ENCODE results near the gene ANKRD26. TPM values are rescaled to one million over a fixed set of nuclear protein-coding genes. Genes with fewer than 3 reads are reported as not detected.

Gene ANKRD26
- total RNA-seq, 1 donor from 2014 or later, result 5.0 TPM

DNA sequence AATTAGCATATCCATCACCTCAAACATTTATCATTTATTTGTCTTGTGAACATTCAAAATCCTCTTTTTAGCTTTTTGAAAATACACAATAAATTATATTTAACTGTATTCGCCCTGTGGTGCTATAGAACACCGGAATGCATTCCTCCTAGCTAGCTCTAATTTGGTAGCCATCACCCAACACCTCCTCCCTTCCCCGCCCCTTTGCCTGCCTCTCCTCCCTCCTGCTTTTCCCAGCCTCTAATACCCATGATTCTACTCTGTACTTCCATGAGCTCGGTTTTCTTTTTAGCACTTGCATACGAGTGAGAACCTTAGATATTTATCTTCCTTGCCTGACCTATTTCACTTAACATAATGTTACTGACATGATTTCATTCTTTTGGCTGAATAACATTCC is 80.1 kb downstream of the ANKRD26 start:
- no peak for DNase-seq (ENCODE audit: low read depth in 2 of 2)

DNA sequence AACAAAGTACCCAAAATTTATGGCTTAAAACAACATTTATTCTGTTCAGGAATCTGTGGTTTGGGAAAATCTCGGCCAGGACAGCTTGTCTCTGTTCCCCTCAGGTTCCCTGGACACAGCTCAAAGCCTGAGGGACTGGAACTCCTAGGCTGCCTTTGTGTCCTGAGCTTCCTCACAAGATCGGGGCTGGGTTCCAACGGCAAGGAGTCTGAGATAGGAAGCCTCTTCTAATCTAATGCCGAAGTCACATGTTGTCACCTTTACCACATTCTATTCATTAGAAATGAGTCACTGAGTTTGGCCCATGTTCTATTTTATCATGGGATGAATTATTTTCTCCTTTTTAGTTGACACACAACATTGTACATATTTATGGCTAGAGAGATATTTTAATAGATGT is 80.5 kb downstream of the ANKRD26 start:
- no peak for DNase-seq (ENCODE audit: low read depth in 2 of 2)

- no peak for DNase-seq (ENCODE audit: low read depth in 2 of 2)
These were observed 102.7 kb downstream of the ANKRD26 start for GRCh38 chr10:26997610-26998009.

- DNase-seq (ENCODE audit: low read depth in 2 of 2), result no peak
These were observed 105.6 kb downstream of the ANKRD26 start for GRCh38 chr10:26994743-26995142.

DNA sequence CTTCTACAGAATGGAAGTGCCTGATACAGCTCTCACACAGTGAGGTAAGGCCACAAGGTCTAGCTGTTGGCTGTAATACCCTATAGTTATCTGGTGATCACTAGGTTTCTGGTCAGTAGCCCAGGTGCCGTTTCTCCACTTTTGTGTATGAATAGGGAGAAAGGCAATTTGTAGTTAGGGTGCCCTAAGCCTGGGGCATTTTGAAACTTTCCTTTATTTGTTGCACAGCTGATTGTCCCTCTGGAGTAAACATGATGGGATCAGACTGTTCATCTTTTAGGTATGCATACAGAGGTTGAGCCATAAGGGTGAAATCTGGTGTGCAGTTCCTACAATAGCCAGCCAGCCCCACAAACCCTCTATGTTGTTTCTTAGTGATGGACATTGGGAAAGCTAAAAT is 112.4 kb downstream of the ANKRD26 start:
- DNase-seq (ENCODE audit: low read depth in 2 of 2), result no peak

GRCh38 chr10:26983156-26983555 is 117.1 kb downstream of the ANKRD26 start:
- no peak for DNase-seq (ENCODE audit: low read depth in 2 of 2)

GRCh38 chr10:26982058-26982457 is 118.2 kb downstream of the ANKRD26 start:
- no peak for DNase-seq (ENCODE audit: low read depth in 2 of 2)

DNA sequence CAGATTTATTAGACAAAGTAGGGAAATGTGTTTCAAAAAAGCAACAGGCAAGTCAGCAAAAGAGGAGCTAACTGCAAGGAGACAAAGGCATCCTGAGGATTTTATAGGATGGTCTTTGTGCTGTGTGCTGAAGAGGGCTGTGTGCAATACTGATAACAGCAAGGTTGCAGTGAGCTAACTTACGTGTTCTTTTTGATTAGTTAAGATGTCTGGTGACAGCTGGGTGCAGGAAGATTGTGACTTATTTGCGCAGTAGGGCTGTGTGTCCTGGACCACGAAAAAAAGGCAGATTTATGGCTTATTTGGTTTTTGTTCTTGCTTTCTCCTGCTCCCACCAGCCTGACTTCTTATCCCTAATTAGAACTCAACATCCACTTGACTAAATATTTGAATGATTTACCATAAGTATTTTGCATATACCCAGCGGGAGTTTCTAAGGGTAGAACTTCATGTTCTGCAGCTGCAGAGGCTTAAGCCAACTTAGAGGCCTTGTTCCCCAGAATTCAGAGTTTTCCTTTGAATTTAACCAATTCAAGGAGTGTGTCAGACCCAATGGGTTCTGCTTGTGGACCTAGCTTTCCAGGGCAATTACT is 119.0 kb downstream of the ANKRD26 start:
- no peak for DNase-seq (ENCODE audit: low read depth in 2 of 2)

GRCh38 chr10:26978519-26978918 is 121.8 kb downstream of the ANKRD26 start:
- DNase-seq (ENCODE audit: low read depth in 2 of 2), result no peak

DNA sequence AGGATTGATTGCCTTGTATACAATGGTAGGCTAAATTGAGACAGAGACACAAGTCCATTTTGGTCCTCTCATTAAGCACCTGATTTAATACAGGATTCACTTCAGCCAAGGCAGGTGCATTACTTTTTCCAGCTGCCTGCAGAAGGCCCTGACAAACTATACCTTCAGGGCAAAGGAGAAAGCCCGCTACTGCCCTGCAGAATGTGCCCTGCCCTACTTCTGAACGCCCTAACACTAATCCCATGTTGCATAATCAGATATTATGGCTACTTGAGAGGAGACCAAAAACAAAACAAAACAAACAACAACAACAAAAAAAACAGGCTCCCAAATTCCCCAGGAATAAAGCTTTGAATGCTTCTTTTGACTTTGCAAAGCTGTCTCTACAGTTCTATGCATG is 122.7 kb downstream of the ANKRD26 start:
- no peak for DNase-seq (ENCODE audit: low read depth in 2 of 2)

DNA sequence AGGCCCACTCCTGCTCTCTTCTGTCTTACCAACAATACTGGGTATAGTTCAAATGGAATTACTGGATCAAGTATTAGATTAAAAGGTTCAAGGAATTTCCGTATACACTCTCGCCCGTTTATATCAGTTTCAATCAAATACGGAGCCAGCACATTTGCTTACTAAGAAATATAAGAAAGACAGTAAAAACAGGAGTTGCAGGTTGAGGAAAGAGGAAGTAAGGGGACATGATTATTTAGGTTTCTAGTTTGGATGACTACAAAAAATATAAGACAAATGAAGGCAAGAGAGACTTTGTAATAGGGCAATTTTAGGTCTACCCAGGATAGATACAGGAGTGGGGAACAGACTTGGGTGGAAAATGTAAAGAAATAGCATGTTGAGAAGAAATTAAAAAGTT is 129.6 kb downstream of the ANKRD26 start:
- DNase-seq (ENCODE audit: low read depth in 2 of 2), result no peak

DNA sequence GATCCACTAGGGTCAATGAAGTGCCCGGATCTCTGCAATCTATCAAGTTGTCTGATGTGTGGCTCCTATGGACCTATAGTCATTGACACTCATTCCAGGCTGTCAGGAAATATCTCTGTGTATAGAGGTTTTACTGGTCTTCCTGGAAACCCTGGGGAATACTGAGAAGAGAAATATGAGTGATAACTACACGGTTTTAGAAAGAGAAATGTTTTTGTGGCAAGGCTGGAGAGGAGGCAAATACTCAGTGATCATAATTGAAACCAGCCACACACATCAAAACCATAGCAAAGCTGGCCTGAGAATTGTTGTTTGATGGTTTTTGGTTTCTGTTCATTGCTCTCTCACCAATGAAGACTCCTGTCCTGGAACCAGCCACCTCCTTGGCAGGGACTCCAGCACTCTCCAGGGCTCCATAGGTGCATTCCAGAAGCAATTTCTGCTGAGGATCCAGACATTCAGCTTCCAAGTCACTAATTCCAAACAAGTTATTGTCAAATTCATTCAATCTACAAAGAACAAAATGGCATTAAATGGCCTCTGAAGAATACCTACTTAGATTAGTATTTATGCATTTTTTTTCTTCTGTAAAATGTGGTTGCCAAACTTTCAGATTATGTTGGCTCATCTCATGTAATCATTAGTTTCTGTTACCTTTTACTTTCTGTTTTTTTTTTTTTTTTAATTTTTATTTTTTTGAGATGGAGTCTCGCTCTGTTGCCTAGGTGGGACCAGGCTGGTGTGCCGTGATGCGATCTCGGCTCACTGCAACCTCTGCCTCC is 131.0 kb downstream of the ANKRD26 start:
- DNase-seq (ENCODE audit: low read depth in 2 of 2), result no peak

- DNase-seq (ENCODE audit: low read depth in 2 of 2), result no peak
These were observed 137.5 kb downstream of the ANKRD26 start for GRCh38 chr10:26962835-26963234.

DNA sequence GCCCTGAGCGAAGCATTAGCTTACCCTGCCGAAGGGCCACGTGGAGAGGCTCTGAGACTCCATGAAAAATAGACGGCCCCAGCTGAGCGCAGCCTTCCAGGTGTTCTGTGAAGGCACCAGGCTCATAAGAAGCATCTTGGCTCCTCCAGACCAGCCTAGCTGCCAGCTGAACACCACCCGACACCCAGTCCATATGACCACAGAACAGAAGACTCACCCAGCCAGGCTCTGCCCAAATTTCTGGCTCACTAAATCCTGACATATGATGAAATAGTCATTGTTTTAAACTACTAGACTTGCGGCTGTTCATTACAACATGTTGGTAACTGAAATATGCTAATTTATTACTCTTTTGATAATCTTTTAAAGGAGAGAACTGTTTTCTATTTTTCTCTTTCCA is 140.0 kb downstream of the ANKRD26 start:
- DNase-seq (ENCODE audit: low read depth in 2 of 2), result no peak

DNA sequence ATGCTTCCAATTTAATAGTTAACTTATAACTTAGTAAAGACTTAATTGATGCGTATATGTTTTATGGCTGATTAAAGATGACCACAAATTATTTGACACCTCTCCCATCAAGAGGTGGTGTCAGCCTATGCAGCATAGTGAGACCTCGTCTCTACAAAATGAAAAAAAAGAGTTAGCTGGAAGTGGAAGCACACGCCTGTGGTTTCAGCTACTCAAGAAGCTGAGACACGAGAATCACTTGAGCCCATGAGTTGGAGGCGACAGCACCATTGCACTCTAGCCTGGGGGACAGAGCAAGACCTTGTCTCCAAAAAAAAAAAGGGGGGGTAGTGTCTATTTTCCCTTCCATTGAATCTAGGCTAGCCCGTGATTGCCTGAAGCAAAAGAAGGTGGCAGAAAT is 140.5 kb downstream of the ANKRD26 start:
- no peak for DNase-seq (ENCODE audit: low read depth in 2 of 2)

Other genes starting within 250 kb of the ANKRD26 start
- 23.3 and 27.8 TPM in 2 replicates for gene ABI1, start 239.5 kb downstream of the ANKRD26 start, total RNA-seq
- 80.9 and 95.2 TPM in 2 replicates for gene YME1L1, start 53.9 kb upstream of the ANKRD26 start, total RNA-seq
- gene MASTL, start 54.9 kb upstream of the ANKRD26 start, total RNA-seq, result 6.5 TPM in 2 replicates
- 13.3 and 18.8 TPM in 2 replicates for gene ACBD5, start 140.3 kb upstream of the ANKRD26 start, total RNA-seq